Adipocyte (in vitro differentiated cells): Measurements from ENCODE around the gene VANGL1.
"Not testable (repeated sequence)": the region's sequence is repeated elsewhere in the genome, so short reads cannot be mapped to it uniquely, and the experiment has no call there.

Experiments
- DNase-seq: peaks from one replicate; pipeline ENCODE4 v3.0.0-alpha.2; 2015; ENCODE audit warnings: low read depth
- H3K27me3 ChIP-seq: replicated peaks from 2 replicates; pipeline ENCODE4 v1.7.0; 2013; ENCODE audit warnings: mild to moderate bottlenecking, low read length, moderate library complexity; ENCODE audit not compliant: control insufficient read depth, insufficient read depth
- H3K36me3 ChIP-seq: 2 replicates; pipeline ENCODE4 v1.7.0; 2013; ENCODE audit warnings: low read length, mild to moderate bottlenecking, moderate library complexity; ENCODE audit not compliant: control insufficient read depth, insufficient read depth, severe bottlenecking
- H3K4me1 ChIP-seq: 2 replicates; pipeline ENCODE4 v1.7.0; 2013; ENCODE audit warnings: mild to moderate bottlenecking, low read length, moderate library complexity; ENCODE audit not compliant: control insufficient read depth, insufficient read depth
- H3K4me3 ChIP-seq: 2 replicates; pipeline ENCODE4 v1.7.0; 2013; ENCODE audit warnings: mild to moderate bottlenecking, low read length, moderate library complexity
- H3K9ac ChIP-seq: 2 replicates; pipeline ENCODE4 v1.7.0; 2013; ENCODE audit warnings: mild to moderate bottlenecking, low read length, moderate library complexity
- H3K9me3 ChIP-seq: 2 replicates; pipeline ENCODE4 v1.7.0; 2013; ENCODE audit warnings: mild to moderate bottlenecking, low read length, moderate library complexity; ENCODE audit not compliant: control insufficient read depth

Gene VANGL1

DNA sequence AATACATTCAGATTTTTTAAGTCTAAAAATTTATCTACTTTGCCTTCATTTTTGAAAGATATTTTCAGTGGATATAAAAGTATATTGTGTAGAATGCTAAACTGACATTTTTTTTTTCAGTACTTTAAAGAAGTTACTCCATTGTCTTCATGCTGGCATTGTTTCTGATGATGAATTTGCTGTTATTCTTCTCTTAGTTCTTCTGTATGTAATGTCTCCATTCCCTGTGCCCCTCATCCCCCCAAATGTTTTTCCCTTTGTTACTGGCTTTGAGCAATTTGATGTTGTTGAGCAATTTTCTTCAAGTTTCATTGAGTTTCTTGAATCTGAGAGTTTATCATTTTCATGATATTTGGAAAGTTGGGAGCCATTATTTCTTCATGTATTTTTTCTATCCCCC is 20.8 kb upstream of the VANGL1 start:
- Histone ChIP-seq H3K4me1 (no peaks in the 10 kb centered on the region), H3K9ac (no peak overlapping the region), H3K27me3 (peaks cover 12% of the 10 kb centered on the region), H3K9me3 (peaks cover 41% of the 10 kb centered on the region), H3K36me3 (no peaks in the 10 kb centered on the region), H3K4me3 (no peak overlapping the region)
- no peak for DNase-seq

DNA sequence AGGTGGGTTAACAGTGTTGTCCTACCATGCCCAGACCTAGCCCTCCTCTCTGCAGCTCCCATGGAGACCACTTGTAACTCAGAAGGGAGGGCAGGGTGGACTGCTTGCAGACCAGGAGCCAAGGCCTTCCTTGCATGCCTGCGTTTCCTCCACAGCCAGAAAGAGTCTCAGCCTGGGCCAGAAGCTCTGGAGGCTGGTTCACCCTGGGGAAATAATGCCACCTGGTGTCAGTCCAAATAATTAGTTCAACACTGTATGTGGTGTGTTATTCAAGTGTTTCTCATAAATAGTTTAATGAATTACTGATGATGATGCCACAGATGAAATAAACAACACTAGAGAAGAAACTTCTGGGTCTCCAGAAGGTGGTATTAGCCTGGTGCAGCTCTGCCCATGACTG is 16.9 kb upstream of the VANGL1 start:
- Histone ChIP-seq H3K27me3 (peaks cover 16% of the 10 kb centered on the region), H3K36me3 (no peaks in the 10 kb centered on the region), H3K4me3 (no peak overlapping the region), H3K4me1 (no peaks in the 10 kb centered on the region), H3K9me3 (peaks cover 34% of the 10 kb centered on the region), H3K9ac (no peak overlapping the region)
- no peak for DNase-seq

DNA sequence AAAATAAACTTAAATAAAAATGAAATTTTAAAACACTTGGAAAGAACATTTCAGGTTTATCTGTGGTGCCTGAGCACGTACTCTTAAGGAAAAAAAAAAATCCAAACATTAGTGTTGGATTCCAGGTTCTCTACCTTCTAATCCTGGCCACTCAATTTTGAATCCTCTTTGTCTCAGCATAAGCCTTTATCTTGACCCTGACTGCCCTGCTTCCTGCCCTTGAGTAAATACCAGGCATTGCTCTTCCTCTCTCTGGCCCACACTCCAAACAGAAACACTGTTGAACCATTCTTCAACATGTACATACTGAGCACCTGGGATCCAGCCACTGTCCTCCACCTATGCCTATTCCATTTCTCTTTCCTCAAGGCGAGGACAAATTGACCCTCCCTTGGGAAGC is 11.4 kb upstream of the VANGL1 start:
- Histone ChIP-seq H3K4me3 (no peak overlapping the region), H3K9me3 (peaks cover 10% of the 10 kb centered on the region), H3K4me1 (no peaks in the 10 kb centered on the region), H3K36me3 (no peaks in the 10 kb centered on the region), H3K9ac (no peak overlapping the region), H3K27me3 (peaks cover 29% of the 10 kb centered on the region)
- no peak for DNase-seq

DNA sequence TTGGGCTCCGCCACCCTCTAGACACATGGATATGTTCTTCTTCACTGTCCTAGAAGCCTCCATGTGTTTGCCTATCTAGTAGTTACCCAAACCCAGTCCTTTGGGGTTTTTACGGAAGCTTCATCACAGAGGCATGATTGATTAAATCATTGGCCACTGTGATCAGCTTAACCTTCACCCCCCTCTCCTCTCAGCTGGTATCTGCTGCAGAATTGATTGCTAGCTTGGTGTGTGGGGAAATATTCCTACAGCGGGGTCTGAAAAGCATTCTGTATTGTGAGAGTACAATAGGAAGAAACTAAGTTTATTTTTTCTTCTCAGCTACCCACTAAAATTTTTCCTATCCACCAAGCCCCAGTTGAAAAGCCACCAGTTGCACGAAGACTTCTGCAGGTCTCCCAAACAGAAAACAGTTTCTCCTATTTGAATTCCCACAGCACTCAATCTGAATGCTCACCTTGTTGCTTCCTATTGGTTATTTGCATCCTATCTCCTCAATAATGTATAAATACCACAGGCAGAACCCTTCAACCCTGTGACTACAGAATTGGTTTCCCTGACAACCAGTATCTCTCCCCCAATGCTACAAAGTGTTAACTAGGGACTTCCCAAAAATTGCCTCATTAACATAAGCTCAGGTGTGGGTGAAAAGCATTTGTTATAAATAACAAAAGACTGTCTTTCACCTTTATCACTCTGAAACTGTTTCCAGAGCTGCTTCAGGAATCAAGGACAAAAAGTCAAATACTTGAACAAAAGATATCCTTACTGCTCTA is 9.3 kb upstream of the VANGL1 start:
- no peak for DNase-seq
- Histone ChIP-seq H3K9ac (no peak overlapping the region), H3K4me3 (no peak overlapping the region), H3K4me1 (no peaks in the 10 kb centered on the region), H3K36me3 (no peaks in the 10 kb centered on the region), H3K9me3 (peaks cover 23% of the 10 kb centered on the region), H3K27me3 (peaks cover 29% of the 10 kb centered on the region)

DNA sequence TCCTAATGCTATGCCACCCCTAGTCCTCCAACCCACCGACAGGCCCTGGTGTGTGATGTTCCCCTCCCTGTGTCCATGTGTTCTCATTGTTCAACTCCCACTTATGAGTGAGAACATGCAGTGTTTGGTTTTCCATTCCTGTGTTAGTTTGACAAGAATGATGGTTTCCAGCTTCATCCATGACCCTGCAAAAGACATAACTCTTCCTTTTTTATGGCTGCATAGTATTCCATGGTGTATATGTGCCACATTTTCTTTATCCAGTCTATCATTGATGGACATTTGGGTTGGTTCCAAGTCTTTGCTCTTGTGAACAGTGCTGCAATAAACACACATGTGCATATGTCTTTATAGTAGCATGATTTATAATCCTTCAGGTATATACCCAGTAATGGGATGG is 8.2 kb upstream of the VANGL1 start:
- H3K4me3 ChIP-seq, H3K4me1 ChIP-seq, DNase-seq, H3K36me3 ChIP-seq, H3K9ac ChIP-seq: not testable (repeated sequence)
- H3K9me3 ChIP-seq, result peaks cover 18% of the 10 kb centered on the region
- peaks cover 20% of the 10 kb centered on the region for H3K27me3 ChIP-seq

DNA sequence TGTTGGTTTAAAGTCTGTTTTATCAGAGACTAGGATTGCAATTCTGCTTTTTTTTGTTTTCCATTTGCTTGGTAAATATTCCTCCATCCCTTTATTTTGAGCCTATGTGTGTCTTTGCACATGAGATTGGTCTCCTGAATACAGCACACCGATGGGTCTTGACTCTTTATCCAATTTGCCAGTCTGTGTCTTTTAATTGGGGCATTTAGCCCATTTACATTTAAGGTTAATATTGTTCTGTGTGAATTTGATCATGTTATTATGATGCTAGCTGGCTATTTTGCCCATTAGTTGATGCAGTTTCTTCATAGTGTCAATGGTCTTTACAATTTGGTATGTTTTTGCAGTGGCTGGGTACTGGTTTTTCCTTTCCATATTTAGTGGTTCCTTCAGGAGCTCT is 4.5 kb upstream of the VANGL1 start:
- not testable (repeated sequence) for H3K4me1 ChIP-seq, H3K36me3 ChIP-seq, DNase-seq, H3K4me3 ChIP-seq, H3K27me3 ChIP-seq, H3K9ac ChIP-seq
- peaks cover 28% of the 10 kb centered on the region for H3K9me3 ChIP-seq

DNA sequence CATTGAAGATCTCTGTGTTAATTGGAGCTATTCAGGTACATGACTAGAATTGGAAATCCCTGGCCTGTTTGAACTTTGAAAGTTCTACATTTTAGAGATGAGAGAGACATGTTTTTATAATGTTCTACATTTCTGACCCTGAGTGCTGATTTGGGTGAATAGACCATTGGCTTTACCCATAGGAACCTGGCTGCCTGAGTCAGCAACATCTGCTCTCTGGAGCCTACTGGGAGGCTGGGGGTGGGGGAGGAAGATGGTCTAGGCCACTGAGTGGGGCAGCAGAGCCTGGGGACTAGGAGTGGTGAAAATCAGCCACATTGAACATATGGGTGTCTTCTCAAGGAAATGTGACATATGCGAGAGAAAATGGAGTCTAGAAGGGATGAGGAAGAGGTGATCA is 1.4 kb upstream of the VANGL1 start:
- H3K9ac ChIP-seq, result no peak overlapping the region
- no peaks in the 10 kb centered on the region for H3K27me3 ChIP-seq
- peaks cover 10% of the 10 kb centered on the region for H3K4me1 ChIP-seq
- DNase-seq, result no peak
- H3K36me3 ChIP-seq, result no peaks in the 10 kb centered on the region
- no peak overlapping the region for H3K4me3 ChIP-seq
- H3K9me3 ChIP-seq, result peaks cover 28% of the 10 kb centered on the region

DNA sequence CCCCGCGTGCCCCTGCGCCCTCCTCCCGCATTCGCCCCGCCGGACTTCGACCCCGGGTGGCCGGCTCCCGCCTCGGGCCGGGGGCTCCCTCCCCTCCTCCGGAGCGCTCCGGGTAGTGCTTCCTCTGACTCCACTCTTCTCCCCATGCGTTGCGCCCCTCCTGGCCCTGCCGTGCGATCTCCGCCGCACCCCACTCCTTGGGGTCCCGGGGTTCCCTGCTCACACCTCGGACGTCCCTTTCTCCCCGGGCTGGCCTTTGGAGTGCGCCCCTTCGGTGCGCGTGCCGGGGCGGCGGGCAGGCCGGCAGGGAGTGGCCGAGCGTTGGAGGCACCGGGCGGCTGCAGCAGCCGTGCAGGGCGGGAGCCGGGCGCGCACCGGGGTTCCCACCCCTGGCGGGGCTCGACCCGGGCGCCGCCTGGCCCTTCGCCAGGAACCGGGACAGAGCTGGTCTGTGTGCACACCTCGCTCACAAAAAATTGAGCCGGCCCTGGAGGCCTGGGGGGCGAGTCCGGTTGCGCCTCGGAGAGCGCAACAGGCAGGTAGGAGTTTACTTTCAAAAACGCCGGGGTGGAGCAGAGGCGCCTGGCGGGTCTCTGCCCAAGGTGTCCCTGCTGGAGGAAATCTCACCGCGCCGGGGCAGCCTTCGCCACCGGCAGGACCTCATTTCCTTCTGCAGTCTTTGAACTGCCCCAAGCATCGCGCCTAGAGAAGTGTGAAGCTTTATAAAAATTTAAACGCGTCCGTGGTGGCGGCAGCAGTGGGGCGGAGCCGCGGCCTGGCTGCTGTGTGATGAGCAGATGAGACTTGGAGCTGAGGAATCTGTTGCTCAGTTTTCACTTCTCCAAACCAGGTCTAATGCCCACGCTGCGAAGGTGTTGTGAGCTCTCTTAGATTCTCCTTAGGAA is 650 bp downstream of the VANGL1 start:
- H3K4me3 ChIP-seq, result peak overlapping the region; percentile 92
- H3K9me3 ChIP-seq, result peaks cover 15% of the 10 kb centered on the region
- peak overlapping the region; percentile 91 for H3K9ac ChIP-seq
- peaks cover 10% of the 10 kb centered on the region for H3K4me1 ChIP-seq
- no peaks in the 10 kb centered on the region for H3K27me3 ChIP-seq
- H3K36me3 ChIP-seq, result no peaks in the 10 kb centered on the region
- DNase-seq, result peak; percentile 61

DNA sequence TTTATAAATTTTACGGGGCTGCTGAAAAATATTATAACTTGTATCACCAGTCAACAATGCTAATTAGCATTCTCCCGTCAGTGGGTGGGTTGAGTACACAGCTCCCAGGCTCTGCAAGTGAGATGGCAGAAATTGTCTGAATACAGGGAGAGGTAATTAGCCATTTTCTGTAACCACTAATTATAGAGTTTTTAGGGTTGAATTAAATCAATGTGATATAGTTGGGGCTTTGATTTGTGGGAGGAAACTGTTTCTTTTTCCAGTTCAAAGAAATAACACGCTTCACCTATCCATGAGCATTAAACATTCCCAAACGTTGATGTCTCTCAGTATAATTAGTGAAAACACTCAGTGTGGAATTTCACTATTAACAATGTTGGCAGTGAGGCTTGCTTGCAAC is 1.5 kb downstream of the VANGL1 start:
- no peak for DNase-seq
- peaks cover 12% of the 10 kb centered on the region for H3K9me3 ChIP-seq
- H3K9ac ChIP-seq, result peak overlapping the region; percentile 91
- no peaks in the 10 kb centered on the region for H3K36me3 ChIP-seq
- H3K4me1 ChIP-seq, result peaks cover 10% of the 10 kb centered on the region
- peak overlapping the region; percentile 92 for H3K4me3 ChIP-seq
- no peaks in the 10 kb centered on the region for H3K27me3 ChIP-seq

DNA sequence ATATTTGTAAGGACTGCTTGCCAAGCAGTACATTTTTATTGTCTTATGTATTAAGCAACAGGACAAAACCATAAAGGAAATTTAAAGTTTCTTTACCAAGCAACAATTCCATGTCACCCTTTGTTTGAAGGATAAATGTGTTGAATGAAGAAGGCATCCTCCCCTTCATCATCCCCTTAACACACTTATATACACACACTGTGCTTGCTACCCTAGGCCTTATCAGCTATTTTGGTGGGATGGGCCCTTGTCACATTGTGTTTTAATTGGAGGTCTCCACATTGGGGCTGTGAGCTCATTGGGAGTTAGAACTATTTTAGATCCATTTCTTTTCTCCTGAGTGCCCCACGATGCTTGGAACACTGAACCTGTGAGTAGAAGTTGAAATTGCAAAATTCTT is 1.9 kb downstream of the VANGL1 start:
- no peak for DNase-seq
- H3K4me1 ChIP-seq, result peaks cover 11% of the 10 kb centered on the region
- peak overlapping the region; percentile 92 for H3K4me3 ChIP-seq
- peaks cover 10% of the 10 kb centered on the region for H3K9me3 ChIP-seq
- no peaks in the 10 kb centered on the region for H3K36me3 ChIP-seq
- no peak overlapping the region for H3K9ac ChIP-seq
- no peaks in the 10 kb centered on the region for H3K27me3 ChIP-seq

DNA sequence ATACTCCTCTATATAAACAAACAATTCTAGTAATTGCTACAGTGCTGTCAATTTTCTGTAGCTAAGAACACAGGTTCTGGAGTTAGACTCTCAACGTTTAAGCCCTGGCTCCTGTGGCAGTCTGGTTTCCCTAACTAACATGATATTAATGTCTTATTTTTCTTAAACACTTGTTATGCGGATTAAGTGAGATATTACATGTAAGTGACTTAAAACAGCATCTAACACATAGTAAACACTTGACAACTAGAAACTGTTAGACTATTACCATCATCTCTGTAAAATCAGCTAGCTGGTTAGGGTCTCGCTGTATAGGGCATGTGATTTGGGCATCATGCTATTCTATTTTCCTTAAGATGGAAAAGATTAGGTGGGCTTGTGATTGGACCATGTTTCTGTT is 2.3 kb downstream of the VANGL1 start:
- H3K36me3 ChIP-seq, result no peaks in the 10 kb centered on the region
- peaks cover 15% of the 10 kb centered on the region for H3K4me1 ChIP-seq
- no peaks in the 10 kb centered on the region for H3K27me3 ChIP-seq
- no peak overlapping the region for H3K9ac ChIP-seq
- peaks cover 5% of the 10 kb centered on the region for H3K9me3 ChIP-seq
- H3K4me3 ChIP-seq, result no peak overlapping the region
- DNase-seq, result no peak
